CD4-positive, alpha-beta T cell (primary cell): ENCODE data around the gene B4GALT3. TPM values are rescaled to one million over a fixed set of nuclear protein-coding genes. Genes with fewer than 3 reads are reported as not detected.

ENCODE experiments used
- ATAC-seq: fragments of 200-7000 bp; cut with Tn5 transposase; one replicate; pipeline ENCODE4 v1.10.0; 2022; ENCODE audit warnings: mild to moderate bottlenecking; ENCODE audit not compliant: poor library complexity
- CTCF ChIA-PET: fragments of 350-600 bp; sonication (Branson Sonifier 250); formaldehyde crosslinking; loops from one replicate; lab custom pipeline; 2021; ENCODE audit warnings: antibody characterized with exemption, inconsistent platforms; lab: Charles Lee
- POLR2A ChIA-PET: fragments of 350-600 bp; sonication (Branson Sonifier 250); formaldehyde crosslinking; loops from one replicate; lab custom pipeline; 2021; ENCODE audit warnings: antibody characterized with exemption, inconsistent platforms; lab: Charles Lee
- DNase-seq, 14 experiments: peaks; one replicate each; pipeline ENCODE4 v3.0.0-alpha.2; 2013 to 2020; ENCODE audit warnings: mixed read lengths in 2 of 14
- H3K27ac ChIP-seq, 2 donors: one replicate each; pipeline versions ENCODE4 v1.5.1 to v1.7.0; 2013; ENCODE audit warnings: low read length in 2 of 2, low read depth in 1 of 2, mild to moderate bottlenecking in 1 of 2
- H3K27me3 ChIP-seq, 2 experiments: 1 replicate in 1 of 2; 2 replicates in 1 of 2; pipeline versions ENCODE4 v1.6.1 to v1.7.0; 2013; ENCODE audit warnings: low read length in 2 of 2, control low read depth in 1 of 2, mild to moderate bottlenecking in 1 of 2, moderate library complexity in 1 of 2; ENCODE audit not compliant: insufficient read depth in 2 of 2, control insufficient read depth in 1 of 2
- H3K36me3 ChIP-seq: one replicate; pipeline ENCODE4 v1.6.1; 2013; ENCODE audit warnings: low read length, control low read depth; ENCODE audit not compliant: insufficient read depth
- H3K4me1 ChIP-seq: one replicate; pipeline ENCODE4 v1.6.1; 2013; ENCODE audit warnings: low read length, control low read depth; ENCODE audit not compliant: insufficient read depth
- H3K4me3 ChIP-seq: one replicate; pipeline ENCODE4 v1.5.1; 2013; ENCODE audit warnings: mild to moderate bottlenecking, low read length, moderate library complexity
- H3K9me3 ChIP-seq, 2 experiments: 1 replicate in 1 of 2; 2 replicates in 1 of 2; pipeline versions ENCODE4 v1.6.1 to v1.7.0; 2013; ENCODE audit warnings: low read length in 2 of 2, mild to moderate bottlenecking in 2 of 2, control low read depth in 1 of 2, moderate library complexity in 1 of 2; ENCODE audit not compliant: control insufficient read depth in 1 of 2, insufficient read depth in 1 of 2
- H3K27ac Mint-ChIP-seq: one replicate; pipeline ENCODE4 v1.8.0; 2020; ENCODE audit warnings: mixed read lengths
- H3K27me3 Mint-ChIP-seq: one replicate; pipeline ENCODE4 v1.8.0; 2021; ENCODE audit warnings: mixed read lengths
- H3K36me3 Mint-ChIP-seq: one replicate; pipeline ENCODE4 v1.8.0; 2021; ENCODE audit warnings: low read depth, mixed read lengths
- H3K4me1 Mint-ChIP-seq: one replicate; pipeline ENCODE4 v1.8.0; 2021; ENCODE audit warnings: low read depth, mixed read lengths
- H3K4me3 Mint-ChIP-seq: one replicate; pipeline ENCODE4 v1.8.0; 2020; ENCODE audit warnings: mild to moderate bottlenecking, mixed read lengths
- H3K9me3 Mint-ChIP-seq: one replicate; pipeline ENCODE4 v1.8.0; 2020; ENCODE audit warnings: mixed read lengths
- intact Hi-C, 2 experiments: fragments of 100-400 bp; cut with DNase I in 1 of 2; cut with micrococcal nuclease in 1 of 2; formaldehyde crosslinking; loops; one replicate each; pipeline versions ENCODE4 v1.15.1 to v1.9.0; 2023 to 2025; cut with DNase I, micrococcal nuclease
- total RNA-seq, 174 experiments: library from RNA in 2 of 174; stranded (reverse) in 2 of 174; gene quantifications; one replicate each; pipeline ENCODE4 v1.2.3 and lab custom pipeline; 2021 to 2026
- TF ChIP-seq, protein P1 (sequence below): fragments of 200-600 bp; IDR thresholded peaks from one replicate; pipeline ENCODE4 v1.8.0; 2022; ENCODE audit warnings: antibody characterized with exemption, mild to moderate bottlenecking

B4GALT3 gene
- total RNA-seq, 2 experiments from 2014 or later = 40.8 to 44.3 TPM

DNA sequence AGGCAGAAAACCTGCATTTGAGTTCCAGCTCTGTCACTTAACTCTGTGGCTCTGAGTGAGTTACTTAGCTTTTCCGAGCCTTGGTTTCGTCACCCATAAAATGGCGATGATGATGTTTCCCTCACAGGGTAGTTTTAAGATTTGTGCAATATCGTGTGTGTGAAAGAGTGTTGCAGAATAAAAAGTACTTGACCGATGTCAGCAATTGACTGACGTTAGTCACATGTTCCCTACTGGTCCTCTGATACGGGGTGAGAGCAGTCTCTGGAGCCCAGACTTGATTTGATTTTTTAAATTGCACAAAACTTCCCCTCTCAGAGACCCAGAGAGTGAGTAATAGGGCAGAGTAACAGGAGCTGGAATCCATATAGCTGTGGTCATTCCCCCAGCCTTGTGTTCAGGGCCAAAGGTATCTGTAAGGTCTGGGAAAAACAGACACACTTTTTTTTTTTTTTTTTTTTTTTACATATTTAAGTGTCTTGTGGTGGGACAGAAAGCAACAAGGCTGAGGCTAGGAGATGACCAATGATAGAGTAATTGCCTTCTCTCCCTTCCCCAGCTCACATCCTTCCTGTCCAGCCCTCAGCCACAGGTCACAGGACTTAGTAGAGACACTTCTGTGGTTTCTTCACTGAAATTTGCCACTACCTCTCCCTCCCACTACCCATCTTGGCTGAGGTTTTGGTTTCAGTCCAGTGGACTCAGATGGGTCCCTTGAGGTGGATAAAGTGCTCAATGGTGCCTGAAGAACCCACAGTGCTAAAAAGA is 39.8 kb upstream of the B4GALT3 start:
- peak overlapping the region; percentile 91 for H3K27ac Mint-ChIP-seq
- peaks cover 30% of the 10 kb centered on the region for H3K36me3 Mint-ChIP-seq
- H3K27ac ChIP-seq = peak overlapping the region; percentile 26 to 50
- ATAC-seq = no peak
- TF ChIP-seq, protein P1, sequence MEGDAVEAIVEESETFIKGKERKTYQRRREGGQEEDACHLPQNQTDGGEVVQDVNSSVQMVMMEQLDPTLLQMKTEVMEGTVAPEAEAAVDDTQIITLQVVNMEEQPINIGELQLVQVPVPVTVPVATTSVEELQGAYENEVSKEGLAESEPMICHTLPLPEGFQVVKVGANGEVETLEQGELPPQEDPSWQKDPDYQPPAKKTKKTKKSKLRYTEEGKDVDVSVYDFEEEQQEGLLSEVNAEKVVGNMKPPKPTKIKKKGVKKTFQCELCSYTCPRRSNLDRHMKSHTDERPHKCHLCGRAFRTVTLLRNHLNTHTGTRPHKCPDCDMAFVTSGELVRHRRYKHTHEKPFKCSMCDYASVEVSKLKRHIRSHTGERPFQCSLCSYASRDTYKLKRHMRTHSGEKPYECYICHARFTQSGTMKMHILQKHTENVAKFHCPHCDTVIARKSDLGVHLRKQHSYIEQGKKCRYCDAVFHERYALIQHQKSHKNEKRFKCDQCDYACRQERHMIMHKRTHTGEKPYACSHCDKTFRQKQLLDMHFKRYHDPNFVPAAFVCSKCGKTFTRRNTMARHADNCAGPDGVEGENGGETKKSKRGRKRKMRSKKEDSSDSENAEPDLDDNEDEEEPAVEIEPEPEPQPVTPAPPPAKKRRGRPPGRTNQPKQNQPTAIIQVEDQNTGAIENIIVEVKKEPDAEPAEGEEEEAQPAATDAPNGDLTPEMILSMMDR = no peak
- POLR2A ChIA-PET = interaction anchor here (0.6 to 3.0 kb wide), 6 partner anchors 9 to 112 kb away, joined by 3 to 20 read pairs (median 3); partner anchors contain the start of genes PPOX and TOMM40L
- intact Hi-C loops = no loop called here
- H3K4me3 ChIP-seq = peak overlapping the region; percentile 40
- H3K27me3 Mint-ChIP-seq = no peaks in the 10 kb centered on the region
- H3K36me3 ChIP-seq = peaks cover 26% of the 10 kb centered on the region
- H3K4me3 Mint-ChIP-seq = no peak overlapping the region
- CTCF ChIA-PET = interaction anchor here (0.7 kb wide), 1 partner anchor 74 kb away, joined by 3 read pairs; no protein-coding TSS in a partner anchor
- no peaks in the 10 kb centered on the region for H3K9me3 Mint-ChIP-seq
- H3K9me3 ChIP-seq = no peaks in the 10 kb centered on the region
- H3K27me3 ChIP-seq = no peaks in the 10 kb centered on the region
- peaks cover 42% of the 10 kb centered on the region for H3K4me1 ChIP-seq
- peaks cover 49% of the 10 kb centered on the region for H3K4me1 Mint-ChIP-seq
- peak in 3 of 14 experiments; percentile 29 to 71 (median 60) for DNase-seq

DNA sequence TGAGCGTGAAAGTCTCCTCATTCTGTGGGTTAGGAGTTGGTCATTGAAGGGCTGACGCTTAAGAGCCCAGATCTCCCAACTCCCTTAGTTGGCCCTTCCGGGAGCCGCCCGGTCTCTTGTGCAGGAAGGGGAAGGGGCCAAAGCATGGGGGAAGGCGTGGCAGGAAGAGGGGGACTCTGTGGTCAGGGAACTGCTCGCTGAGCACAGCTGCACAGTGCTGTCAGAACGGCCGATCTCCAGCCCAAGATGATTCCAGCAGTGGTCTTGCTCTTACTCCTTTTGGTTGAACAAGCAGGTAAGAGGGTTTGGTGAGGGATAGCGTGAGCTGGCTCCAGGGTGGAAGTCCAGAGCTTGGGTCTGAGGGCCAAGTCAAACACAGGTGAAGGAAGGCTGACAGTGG is 37.8 kb upstream of the B4GALT3 start, which contains the start of gene FCER1G:
Gene FCER1G (plus strand): TSS at position 220 of the 400 bp plus-strand sequence. CDS start 27 bp downstream, at position 247.
- peak in 2 of 14 experiments; percentile 51 to 62 for DNase-seq
- Mint-ChIP-seq H3K27ac (peak within 1 kb of the TSS; percentile 44), H3K27me3 (no peaks in the 10 kb centered on the region), H3K36me3 (peaks cover 49% of the 10 kb centered on the region), H3K4me1 (peaks cover 51% of the 10 kb centered on the region), H3K9me3 (no peaks in the 10 kb centered on the region), H3K4me3 (no peak within 1 kb of the TSS)
- Histone ChIP-seq H3K4me1 (peaks cover 41% of the 10 kb centered on the region), H3K4me3 (peak within 1 kb of the TSS; percentile 40), H3K36me3 (peaks cover 47% of the 10 kb centered on the region), H3K9me3 (no peaks in the 10 kb centered on the region), H3K27ac (no peak within 1 kb of the TSS), H3K27me3 (no peaks in the 10 kb centered on the region)
- no peak for ATAC-seq
- TF ChIP-seq, protein P1 = no peak
- ChIA-PET POLR2A (interaction anchor here (0.8 to 3.0 kb wide), 2 partner anchors 11 to 13 kb away, joined by 3 to 20 read pairs; partner anchors contain the start of genes NDUFS2 and TOMM40L), CTCF (interaction anchor here (1.2 kb wide), 1 partner anchor 10 kb away, joined by 3 read pairs; the partner anchor contains the start of gene TOMM40L)
- intact Hi-C loops = no loop called here

DNA sequence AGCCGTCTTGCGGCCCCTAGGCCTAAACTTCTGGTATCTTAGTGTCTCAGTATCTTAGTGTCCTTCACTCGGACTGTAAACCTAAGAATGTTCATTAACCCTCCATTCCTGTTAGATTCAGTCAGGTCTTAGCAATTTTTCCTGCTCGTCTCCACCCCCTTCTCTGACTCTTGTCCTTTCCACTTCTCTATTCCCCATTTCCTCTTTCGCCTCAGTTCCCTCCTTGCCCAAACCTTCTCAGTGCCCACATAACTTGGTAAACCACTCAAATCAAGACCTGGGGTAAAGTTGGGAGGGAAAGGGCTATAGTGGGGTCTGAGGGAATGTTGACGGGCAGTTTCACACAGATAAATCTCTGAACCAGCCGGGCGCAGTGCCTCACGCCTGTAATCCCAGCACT is 37.1 kb upstream of the B4GALT3 start:
- H3K27ac Mint-ChIP-seq = no peak overlapping the region
- ATAC-seq (no peak), DNase-seq (no peak)
- ChIA-PET POLR2A (no interaction called here), CTCF (no interaction called here)
- H3K27me3 Mint-ChIP-seq = no peaks in the 10 kb centered on the region
- TF ChIP-seq, protein P1 = no peak
- H3K4me1 ChIP-seq = peaks cover 44% of the 10 kb centered on the region
- H3K27ac ChIP-seq = no peak overlapping the region
- intact Hi-C loops = loop anchor here in 1 of 2 experiments (5.0 kb wide), 1 partner anchor 168 kb away; no protein-coding TSS in a partner anchor
- H3K9me3 ChIP-seq = no peaks in the 10 kb centered on the region
- peaks cover 51% of the 10 kb centered on the region for H3K4me1 Mint-ChIP-seq
- H3K4me3 ChIP-seq = no peak overlapping the region
- H3K27me3 ChIP-seq = no peaks in the 10 kb centered on the region
- H3K36me3 ChIP-seq = peaks cover 54% of the 10 kb centered on the region
- H3K4me3 Mint-ChIP-seq = no peak overlapping the region
- H3K36me3 Mint-ChIP-seq = peaks cover 56% of the 10 kb centered on the region
- H3K9me3 Mint-ChIP-seq = no peaks in the 10 kb centered on the region
